Cardiac fibroblast (primary cell): ENCODE results near the gene SAMD10.

ENCODE experiments used
- DNase-seq, 2 donors: peaks; one replicate each; pipeline versions ENCODE4 v3.0.0 to v3.0.0-alpha.2; 2010; ENCODE audit warnings: low read depth in 2 of 2
- H3K4me3 ChIP-seq, 2 donors: replicated peaks in 1 of 2; 1 replicate in 1 of 2; 2 replicates in 1 of 2; pipeline ENCODE4 v1.5.1; 2011; ENCODE audit warnings: low read depth in 2 of 2, low read length in 2 of 2, mild to moderate bottlenecking in 2 of 2, moderate library complexity in 1 of 2
- TF ChIP-seq, protein P1 (sequence below): IDR thresholded peaks from one replicate; pipeline ENCODE4 v1.5.1; 2011; ENCODE audit warnings: low read depth, mild to moderate bottlenecking, low read length, inconsistent platforms

The SAMD10 gene

DNA sequence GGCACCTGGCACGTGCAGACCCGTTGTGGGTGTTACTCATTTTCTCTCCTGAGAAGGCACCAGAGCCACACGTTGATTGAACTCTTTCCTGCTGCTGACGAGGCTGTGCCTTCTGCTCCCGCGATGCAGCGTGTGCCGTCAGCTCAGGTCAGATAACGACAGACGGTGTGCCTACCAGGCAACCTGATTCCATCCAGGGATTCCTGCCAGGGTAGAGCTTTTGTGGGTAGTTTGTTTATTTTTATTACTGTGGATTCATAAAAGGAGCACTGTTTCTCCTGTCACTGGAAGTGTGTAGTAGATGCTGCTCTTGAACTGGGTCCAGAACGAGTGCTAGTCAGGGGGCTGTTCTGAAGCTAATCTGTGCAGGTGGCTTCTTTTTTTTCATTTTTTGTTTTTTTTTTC lies 22.2 kb upstream of the SAMD10 start:
- TF ChIP-seq, protein P1, sequence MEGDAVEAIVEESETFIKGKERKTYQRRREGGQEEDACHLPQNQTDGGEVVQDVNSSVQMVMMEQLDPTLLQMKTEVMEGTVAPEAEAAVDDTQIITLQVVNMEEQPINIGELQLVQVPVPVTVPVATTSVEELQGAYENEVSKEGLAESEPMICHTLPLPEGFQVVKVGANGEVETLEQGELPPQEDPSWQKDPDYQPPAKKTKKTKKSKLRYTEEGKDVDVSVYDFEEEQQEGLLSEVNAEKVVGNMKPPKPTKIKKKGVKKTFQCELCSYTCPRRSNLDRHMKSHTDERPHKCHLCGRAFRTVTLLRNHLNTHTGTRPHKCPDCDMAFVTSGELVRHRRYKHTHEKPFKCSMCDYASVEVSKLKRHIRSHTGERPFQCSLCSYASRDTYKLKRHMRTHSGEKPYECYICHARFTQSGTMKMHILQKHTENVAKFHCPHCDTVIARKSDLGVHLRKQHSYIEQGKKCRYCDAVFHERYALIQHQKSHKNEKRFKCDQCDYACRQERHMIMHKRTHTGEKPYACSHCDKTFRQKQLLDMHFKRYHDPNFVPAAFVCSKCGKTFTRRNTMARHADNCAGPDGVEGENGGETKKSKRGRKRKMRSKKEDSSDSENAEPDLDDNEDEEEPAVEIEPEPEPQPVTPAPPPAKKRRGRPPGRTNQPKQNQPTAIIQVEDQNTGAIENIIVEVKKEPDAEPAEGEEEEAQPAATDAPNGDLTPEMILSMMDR, result no peak
- DNase-seq, result no peak
- H3K4me3 ChIP-seq, result no peak overlapping the region

DNA sequence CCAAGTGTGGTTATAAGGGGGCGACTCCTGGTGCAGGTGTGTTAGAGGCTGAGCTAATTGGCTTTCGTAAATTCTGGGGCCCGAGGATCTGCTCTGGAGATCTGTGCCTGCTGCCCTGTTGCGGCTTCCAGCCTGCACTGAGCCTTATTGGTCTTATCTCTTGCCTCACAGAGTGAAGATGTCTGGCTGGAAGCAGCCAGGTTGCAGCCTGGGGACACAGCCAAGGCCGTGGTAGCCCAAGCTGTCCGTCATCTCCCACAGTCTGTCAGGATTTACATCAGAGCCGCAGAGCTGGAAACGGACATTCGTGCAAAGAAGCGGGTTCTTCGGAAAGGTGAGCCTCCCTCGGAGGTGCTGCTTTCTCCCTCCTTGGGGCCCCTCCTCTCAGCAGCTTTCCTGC lies 21.5 kb upstream of the SAMD10 start:
- DNase-seq, result no peak
- TF ChIP-seq, protein P1, result no peak
- no peak overlapping the region for H3K4me3 ChIP-seq

DNA sequence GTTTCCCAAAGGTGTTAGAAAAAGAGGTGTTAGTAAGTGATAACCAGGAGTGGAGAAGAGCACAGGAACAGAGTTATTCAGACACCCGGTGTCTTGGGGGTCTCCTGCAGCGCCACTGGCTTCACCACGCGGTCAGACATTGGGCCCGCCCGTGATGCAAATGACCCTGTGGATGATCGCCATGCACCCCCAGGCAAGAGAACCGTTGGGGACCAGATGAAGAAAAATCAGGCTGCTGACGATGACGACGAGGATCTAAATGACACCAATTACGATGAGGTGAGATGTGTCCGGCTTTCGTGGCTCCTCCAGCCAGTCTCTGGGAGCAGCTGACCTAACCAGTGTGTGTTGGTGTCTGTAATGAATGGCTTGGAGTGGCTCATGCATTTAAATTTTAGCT lies 3.5 kb upstream of the SAMD10 start:
- TF ChIP-seq, protein P1, result no peak
- H3K4me3 ChIP-seq, result no peak overlapping the region
- DNase-seq, result no peak

DNA sequence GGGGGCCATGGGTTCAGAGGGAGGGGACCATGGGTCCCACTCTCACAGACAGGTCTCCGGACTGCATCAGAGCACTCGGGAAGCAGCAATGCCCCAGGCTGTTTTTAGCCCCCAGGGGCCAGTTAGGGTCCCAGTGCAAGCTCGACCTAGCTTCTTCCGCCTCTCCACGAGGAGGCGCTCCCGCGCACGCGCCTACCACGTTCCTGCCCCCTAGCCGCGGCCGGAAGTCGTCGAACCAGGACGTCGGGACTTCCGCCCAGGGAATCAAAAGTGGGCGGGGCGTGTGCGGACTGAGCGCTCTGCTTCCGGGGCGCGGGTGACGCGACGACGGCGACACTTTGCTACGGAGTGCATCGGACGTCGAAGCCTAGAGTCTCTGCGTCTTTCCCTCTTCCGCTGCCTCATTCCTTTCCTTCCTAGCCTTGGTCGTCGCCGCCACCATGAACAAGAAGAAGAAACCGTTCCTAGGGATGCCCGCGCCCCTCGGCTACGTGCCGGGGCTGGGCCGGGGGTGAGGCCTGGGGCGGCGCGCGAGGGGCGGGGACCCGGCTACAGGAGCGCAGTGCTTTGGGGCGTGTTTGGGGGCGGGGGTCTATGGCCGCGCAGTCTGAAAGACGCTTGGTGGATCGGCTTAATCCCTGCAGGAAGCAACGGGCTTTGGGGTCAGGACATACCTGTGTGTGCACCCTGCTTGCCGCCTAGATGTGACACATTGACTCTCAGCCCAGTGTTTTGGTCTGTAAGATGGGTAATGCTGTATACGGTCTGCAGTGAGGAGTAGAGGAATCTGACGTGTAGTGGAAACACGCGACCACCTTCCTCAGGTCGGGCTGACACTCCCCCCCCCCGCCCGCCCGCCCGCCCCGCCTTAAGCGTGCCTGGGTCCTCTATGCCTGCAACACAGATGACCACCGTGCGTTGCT lies 1.6 kb upstream of the SAMD10 start, which contains the start of gene PRPF6:
PRPF6 (plus strand) TSS at position 327 of the 923 bp plus-strand sequence; CDS start at position 441, 114 bp downstream.
- H3K4me3 ChIP-seq, result peak within 1 kb of the TSS; percentile 66 to 83
- TF ChIP-seq, protein P1, result peak; percentile 92
- peak; percentile 96 to 97 for DNase-seq

DNA sequence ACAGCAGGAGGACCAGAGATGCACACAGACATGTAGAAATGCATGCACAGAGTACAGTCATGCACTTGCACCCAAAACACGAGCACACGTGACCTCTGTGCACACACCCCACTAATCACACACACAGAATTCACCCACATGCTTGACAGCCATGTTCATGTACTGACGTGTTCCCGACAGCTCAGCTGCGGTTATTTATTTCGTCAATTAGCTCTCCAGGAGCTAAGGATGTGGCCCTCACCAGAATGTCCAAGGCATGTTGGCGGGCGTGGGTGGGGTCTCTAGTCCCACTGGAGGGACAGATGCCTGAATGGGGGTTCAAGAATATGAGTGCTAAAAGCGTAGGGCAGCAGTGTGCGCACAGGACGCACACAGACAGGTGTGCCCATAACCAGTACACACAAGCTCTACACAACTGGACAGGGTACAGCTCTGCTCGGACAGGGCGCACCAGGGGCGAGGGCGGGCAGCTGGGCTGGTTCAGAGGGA lies 919 bp upstream of the SAMD10 start:
- H3K4me3 ChIP-seq, result peak overlapping the region; percentile 66 to 83
- TF ChIP-seq, protein P1, result no peak
- no peak for DNase-seq

DNA sequence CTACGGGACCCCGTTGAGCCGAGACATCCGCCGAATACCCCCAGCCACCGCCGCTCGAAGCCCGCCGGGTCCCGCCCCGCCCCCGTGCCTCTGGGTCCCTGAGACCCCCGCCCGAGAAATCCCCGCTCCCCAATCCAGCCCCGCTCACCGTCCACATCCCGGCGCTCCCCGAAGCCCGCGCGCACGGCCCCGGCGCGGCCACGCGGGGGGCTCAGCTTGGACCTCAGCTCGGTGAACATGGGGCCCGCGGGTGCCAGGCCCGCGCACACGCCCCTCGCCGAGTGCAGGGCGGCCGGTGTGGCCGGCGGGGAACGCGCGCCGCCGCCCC lies 249 bp downstream of the SAMD10 start:
- H3K4me3 ChIP-seq, result peak overlapping the region; percentile 42 to 51
- DNase-seq, result no peak
- TF ChIP-seq, protein P1, result no peak
